ENCODE data around the gene ARSB.

The ARSB gene

DNA sequence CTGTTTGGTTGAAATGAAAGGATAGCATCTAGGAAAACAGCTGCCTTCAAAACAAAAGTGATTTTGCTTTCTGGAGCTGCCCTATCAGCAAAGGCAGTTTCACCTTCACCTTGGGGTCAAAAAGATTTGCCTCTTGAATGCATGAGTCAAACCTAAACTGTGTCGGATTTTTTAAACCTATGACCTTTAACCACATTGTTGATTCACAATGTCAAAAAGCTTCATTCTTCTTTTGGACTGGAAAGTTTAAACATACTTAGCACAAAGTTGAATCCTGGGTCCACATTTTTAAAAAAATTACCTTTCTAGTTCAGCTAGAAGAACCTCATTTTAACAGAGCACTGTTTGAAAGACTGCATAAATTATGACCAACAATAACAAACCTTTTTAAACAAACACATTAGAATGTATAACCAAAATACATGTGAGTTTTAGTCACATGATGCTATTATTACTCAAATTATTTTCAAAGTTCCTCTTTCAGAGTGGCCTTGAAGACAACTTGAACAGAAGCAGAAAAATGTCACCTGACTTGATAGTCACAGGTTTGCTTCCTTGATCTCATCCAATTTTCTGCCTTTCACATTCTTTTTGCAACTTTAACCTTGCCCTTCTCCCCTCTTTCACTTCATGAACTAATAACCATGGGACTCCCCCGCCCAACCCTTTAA lies 226.8 kb downstream of the ARSB start:
- no peak overlapping the region for H2AFZ ChIP-seq (ENCODE audit: low read length)
- no peak overlapping the region for H3K4me3 ChIP-seq (ENCODE audit: low read length, poor library complexity, severe bottlenecking)
- H3K9me3 ChIP-seq (ENCODE audit: insufficient read depth, low read depth, low read length) = no peaks in the 10 kb centered on the region
- no peaks in the 10 kb centered on the region for H3K36me3 ChIP-seq (ENCODE audit: insufficient read depth, low read length)
- no peaks in the 10 kb centered on the region for H3K79me2 ChIP-seq (ENCODE audit: insufficient read depth, low read length)
- no peak overlapping the region for H3K9ac ChIP-seq (ENCODE audit: low read depth, low read length, poor library complexity, severe bottlenecking)
- peaks cover 11% of the 10 kb centered on the region for H3K4me1 ChIP-seq (ENCODE audit: insufficient read depth, low read length, poor library complexity, severe bottlenecking)
- TF ChIP-seq EZH2phosphoT487 (IDR thresholded peaks at IDR 0.05; ENCODE audit: borderline replicate concordance) (no peak), CTCF (conservative IDR thresholded peaks at IDR 0.05; ENCODE audit: low read length) (no peak)
- H3K9me2 ChIP-seq (replicated peaks; ENCODE audit: low read depth, low read length) = no peaks in the 10 kb centered on the region
- H4K20me1 ChIP-seq (ENCODE audit: insufficient read depth, low read length, poor library complexity, severe bottlenecking) = no peaks in the 10 kb centered on the region
- no peak overlapping the region for H3K4me2 ChIP-seq (ENCODE audit: low read depth, low read length, poor library complexity, severe bottlenecking)
- H3F3A ChIP-seq (ENCODE audit: low read depth) = no peaks in the 10 kb centered on the region
- no peaks in the 10 kb centered on the region for H3K27me3 ChIP-seq (ENCODE audit: insufficient read depth, low read length, poor library complexity, severe bottlenecking)

- Histone ChIP-seq H3K4me2 (ENCODE audit: low read depth, low read length, poor library complexity, severe bottlenecking) (no peak overlapping the region), H2AFZ (ENCODE audit: low read length) (no peak overlapping the region), H3K79me2 (ENCODE audit: insufficient read depth, low read length) (no peaks in the 10 kb centered on the region), H3K36me3 (ENCODE audit: insufficient read depth, low read length) (no peaks in the 10 kb centered on the region), H3K4me3 (ENCODE audit: low read length, poor library complexity, severe bottlenecking) (no peak overlapping the region), H3K9me3 (ENCODE audit: insufficient read depth, low read depth, low read length) (no peaks in the 10 kb centered on the region), H3F3A (ENCODE audit: low read depth) (no peaks in the 10 kb centered on the region), H3K27me3 (ENCODE audit: insufficient read depth, low read length, poor library complexity, severe bottlenecking) (no peaks in the 10 kb centered on the region), H3K9ac (ENCODE audit: low read depth, low read length, poor library complexity, severe bottlenecking) (no peak overlapping the region), H3K9me2 (replicated peaks; ENCODE audit: low read depth, low read length) (no peaks in the 10 kb centered on the region), H4K20me1 (ENCODE audit: insufficient read depth, low read length, poor library complexity, severe bottlenecking) (no peaks in the 10 kb centered on the region), H3K4me1 (ENCODE audit: insufficient read depth, low read length, poor library complexity, severe bottlenecking) (peaks cover 11% of the 10 kb centered on the region)
- TF ChIP-seq CTCF (conservative IDR thresholded peaks at IDR 0.05; ENCODE audit: low read length) (no peak), EZH2phosphoT487 (IDR thresholded peaks at IDR 0.05; ENCODE audit: borderline replicate concordance) (no peak)
Observed at GRCh38 chr5:78757269-78758053, 227.6 kb downstream of the ARSB start.

- H3K36me3 ChIP-seq (ENCODE audit: insufficient read depth, low read length) = no peaks in the 10 kb centered on the region
- H3K4me3 ChIP-seq (ENCODE audit: low read length, poor library complexity, severe bottlenecking) = no peak overlapping the region
- H3K9ac ChIP-seq (ENCODE audit: low read depth, low read length, poor library complexity, severe bottlenecking) = no peak overlapping the region
- no peaks in the 10 kb centered on the region for H3K27me3 ChIP-seq (ENCODE audit: insufficient read depth, low read length, poor library complexity, severe bottlenecking)
- H3K9me3 ChIP-seq (ENCODE audit: insufficient read depth, low read depth, low read length) = no peaks in the 10 kb centered on the region
- no peaks in the 10 kb centered on the region for H3K9me2 ChIP-seq (replicated peaks; ENCODE audit: low read depth, low read length)
- no peaks in the 10 kb centered on the region for H3K79me2 ChIP-seq (ENCODE audit: insufficient read depth, low read length)
- H4K20me1 ChIP-seq (ENCODE audit: insufficient read depth, low read length, poor library complexity, severe bottlenecking) = no peaks in the 10 kb centered on the region
- no peak overlapping the region for H2AFZ ChIP-seq (ENCODE audit: low read length)
- no peak overlapping the region for H3K4me2 ChIP-seq (ENCODE audit: low read depth, low read length, poor library complexity, severe bottlenecking)
- peaks cover 11% of the 10 kb centered on the region for H3K4me1 ChIP-seq (ENCODE audit: insufficient read depth, low read length, poor library complexity, severe bottlenecking)
- TF ChIP-seq EZH2phosphoT487 (IDR thresholded peaks at IDR 0.05; ENCODE audit: borderline replicate concordance) (no peak), CTCF (conservative IDR thresholded peaks at IDR 0.05; ENCODE audit: low read length) (no peak)
- H3F3A ChIP-seq (ENCODE audit: low read depth) = no peaks in the 10 kb centered on the region
Observed at GRCh38 chr5:78756858-78757257, 228.3 kb downstream of the ARSB start.
